Sigmoid colon (tissue), 4 donors: Measurements from ENCODE around the gene GGT7.
"Not testable (repeated sequence)": the region's sequence is repeated elsewhere in the genome, so short reads cannot be mapped to it uniquely, and the experiment has no call there.

Source experiments
- POLR2AphosphoS5 ChIP-seq, 4 donors: sonication (generic); formaldehyde crosslinking; IDR thresholded peaks; one replicate each; pipeline ENCODE4 v1.6.1; 2017; ENCODE audit warnings: antibody characterized with exemption in 4 of 4
- TF ChIP-seq, protein P1 (sequence below), 4 experiments: fragments of 450-650 bp in 3 of 4; fragments of 200-600 bp in 1 of 4; IDR thresholded peaks; one replicate each; pipeline ENCODE4 v1.5.1; 2016 to 2019; ENCODE audit warnings: antibody characterized with exemption in 4 of 4, mild to moderate bottlenecking in 3 of 4, moderate library complexity in 2 of 4

GRCh38 chr20:34898731-34899130 is 26.1 kb upstream of the GGT7 start:
- TF ChIP-seq, protein P1, sequence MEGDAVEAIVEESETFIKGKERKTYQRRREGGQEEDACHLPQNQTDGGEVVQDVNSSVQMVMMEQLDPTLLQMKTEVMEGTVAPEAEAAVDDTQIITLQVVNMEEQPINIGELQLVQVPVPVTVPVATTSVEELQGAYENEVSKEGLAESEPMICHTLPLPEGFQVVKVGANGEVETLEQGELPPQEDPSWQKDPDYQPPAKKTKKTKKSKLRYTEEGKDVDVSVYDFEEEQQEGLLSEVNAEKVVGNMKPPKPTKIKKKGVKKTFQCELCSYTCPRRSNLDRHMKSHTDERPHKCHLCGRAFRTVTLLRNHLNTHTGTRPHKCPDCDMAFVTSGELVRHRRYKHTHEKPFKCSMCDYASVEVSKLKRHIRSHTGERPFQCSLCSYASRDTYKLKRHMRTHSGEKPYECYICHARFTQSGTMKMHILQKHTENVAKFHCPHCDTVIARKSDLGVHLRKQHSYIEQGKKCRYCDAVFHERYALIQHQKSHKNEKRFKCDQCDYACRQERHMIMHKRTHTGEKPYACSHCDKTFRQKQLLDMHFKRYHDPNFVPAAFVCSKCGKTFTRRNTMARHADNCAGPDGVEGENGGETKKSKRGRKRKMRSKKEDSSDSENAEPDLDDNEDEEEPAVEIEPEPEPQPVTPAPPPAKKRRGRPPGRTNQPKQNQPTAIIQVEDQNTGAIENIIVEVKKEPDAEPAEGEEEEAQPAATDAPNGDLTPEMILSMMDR (IDR thresholded peaks at IDR 0.05): not testable (repeated sequence)
- TF ChIP-seq POLR2AphosphoS5 (IDR thresholded peaks at IDR 0.05): not testable (repeated sequence)
